ENCODE results near the gene RHOA.

The RHOA gene

DNA sequence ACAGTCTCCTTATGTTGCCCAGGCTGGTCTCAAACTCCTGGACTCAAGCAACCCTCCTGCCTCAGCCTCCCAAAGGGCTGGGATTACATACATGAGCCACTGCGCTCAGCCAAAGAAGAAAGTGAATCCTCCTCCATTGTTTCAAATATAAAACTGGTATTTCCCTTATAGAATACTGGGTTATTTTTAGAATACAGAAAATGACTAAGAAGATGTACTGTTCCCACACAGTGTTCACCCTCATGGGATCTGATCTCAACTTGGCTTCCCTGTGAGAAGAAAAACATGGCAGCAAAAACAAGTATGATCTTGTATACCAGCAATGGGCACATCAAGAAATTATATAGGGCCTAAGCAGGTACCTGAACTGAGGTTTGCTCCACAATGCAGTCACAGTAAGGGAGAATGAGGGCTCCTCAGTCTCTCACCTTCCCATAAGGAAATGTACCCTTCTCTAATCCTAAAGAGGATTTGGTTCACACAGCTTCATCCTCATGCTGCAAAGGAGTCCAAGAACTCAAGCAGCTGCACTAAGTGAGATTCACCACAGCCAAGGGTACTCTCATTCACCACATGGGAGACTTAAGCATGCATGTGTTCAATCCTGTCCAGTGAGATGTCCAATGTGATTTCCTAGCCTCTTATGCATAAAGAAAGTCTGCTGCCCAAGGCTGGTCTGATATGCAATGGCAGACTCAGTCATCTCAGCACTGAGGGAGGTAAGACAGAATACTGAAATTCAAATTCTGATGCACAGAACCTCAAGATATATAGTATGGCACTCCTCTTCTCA, 97.7 kb downstream of the RHOA start:
- FAIRE-seq, result no peak

GRCh38 chr3:49311283-49311682, 100.5 kb downstream of the RHOA start:
- no peak for FAIRE-seq

DNA sequence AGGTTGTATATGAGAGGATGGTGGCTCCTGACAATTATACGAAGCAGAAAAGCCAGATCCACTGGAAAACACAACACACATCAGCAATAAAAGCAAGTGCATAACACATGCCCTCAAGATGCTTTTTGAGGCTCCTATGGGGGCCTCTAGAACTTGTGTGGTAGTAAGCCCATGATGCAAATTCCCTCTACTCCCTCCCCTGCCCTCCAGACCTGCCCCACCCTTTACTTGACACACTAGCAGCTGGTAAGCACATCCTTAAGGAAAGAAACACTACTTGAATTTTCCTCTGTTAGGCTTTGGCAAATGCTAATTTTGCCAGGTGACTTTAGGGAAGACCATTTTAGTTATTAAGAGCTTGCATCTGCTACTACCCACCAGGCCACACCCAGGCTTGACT, 101.1 kb downstream of the RHOA start:
- no peak for FAIRE-seq
